HEK293 (cell line): ENCODE data around the gene TRIM7.

Experiments
- CTCF ChIP-seq: fragments of 450-650 bp; formaldehyde crosslinking; IDR thresholded peaks from 2 replicates; pipeline ENCODE4 v1.5.1; 2016; ENCODE audit warnings: missing biosample characterization, missing genetic modification characterization
- REST ChIP-seq: fragments of 450-650 bp; formaldehyde crosslinking; IDR thresholded peaks from 2 replicates; pipeline ENCODE4 v1.5.1; 2016; ENCODE audit warnings: missing biosample characterization, missing genetic modification characterization
- TSHZ1 ChIP-seq: fragments of 450-650 bp; formaldehyde crosslinking; IDR thresholded peaks from 2 replicates; pipeline ENCODE4 v1.5.1; 2016; ENCODE audit warnings: missing biosample characterization, missing genetic modification characterization, borderline replicate concordance
- YY1 ChIP-seq: fragments of 450-650 bp; formaldehyde crosslinking; IDR thresholded peaks from 2 replicates; pipeline ENCODE4 v1.5.1; 2018; ENCODE audit warnings: missing biosample characterization, missing genetic modification characterization
- ZBTB6 ChIP-seq: fragments of 450-650 bp; formaldehyde crosslinking; IDR thresholded peaks from 2 replicates; pipeline ENCODE4 v1.5.1; 2017; ENCODE audit warnings: missing biosample characterization, missing genetic modification characterization
- ZNF121 ChIP-seq: fragments of 450-650 bp; formaldehyde crosslinking; IDR thresholded peaks from 2 replicates; pipeline ENCODE4 v1.5.1; 2016; ENCODE audit warnings: missing biosample characterization, missing genetic modification characterization
- ZNF175 ChIP-seq: fragments of 450-650 bp; formaldehyde crosslinking; IDR thresholded peaks from 2 replicates; pipeline ENCODE4 v1.5.1; 2016; ENCODE audit warnings: missing biosample characterization, missing genetic modification characterization
- ZNF211 ChIP-seq: fragments of 450-650 bp; formaldehyde crosslinking; IDR thresholded peaks from 2 replicates; pipeline ENCODE4 v1.5.1; 2016; ENCODE audit warnings: low read depth, missing biosample characterization, missing genetic modification characterization
- ZNF302 ChIP-seq: fragments of 450-650 bp; formaldehyde crosslinking; IDR thresholded peaks from 2 replicates; pipeline ENCODE4 v1.5.1; 2016; ENCODE audit warnings: missing biosample characterization, missing genetic modification characterization, low read depth
- ZNF747 ChIP-seq: fragments of 450-650 bp; formaldehyde crosslinking; IDR thresholded peaks from 2 replicates; pipeline ENCODE4 v1.5.1; 2016; ENCODE audit warnings: missing biosample characterization, missing genetic modification characterization
- ZNF785 ChIP-seq: fragments of 450-650 bp; formaldehyde crosslinking; IDR thresholded peaks from 2 replicates; pipeline ENCODE4 v1.5.1; 2016; ENCODE audit warnings: missing biosample characterization, missing genetic modification characterization
- ZNF830 ChIP-seq: fragments of 450-650 bp; IDR thresholded peaks from 2 replicates; pipeline ENCODE4 v1.5.0; 2018; ENCODE audit warnings: missing biosample characterization, missing genetic modification characterization, low read depth, mild to moderate bottlenecking, moderate library complexity

GRCh38 chr5:181242031-181242451 is 37.0 kb upstream of the TRIM7 start:
- TF ChIP-seq CTCF (tag by site-specific recombination) (no peak), ZNF830 (tag by site-specific recombination) (no peak), ZNF785 (tag by site-specific recombination) (no peak), YY1 (tag by site-specific recombination) (no peak), ZBTB6 (no peak), ZNF211 (tag by site-specific recombination) (no peak), ZNF121 (tag by site-specific recombination) (no peak), ZNF302 (tag by site-specific recombination) (no peak), TSHZ1 (tag by site-specific recombination) (no peak), ZNF747 (tag by site-specific recombination) (no peak), ZNF175 (tag by site-specific recombination) (no peak), REST (tag by site-specific recombination) (no peak)
